ENCODE measurements around the gene ATP5F1E.

Gene ATP5F1E

GRCh38 chr20:59006864-59007664, 25.1 kb downstream of the ATP5F1E start, which contains the start of gene CTSZ:
CTSZ (minus strand) TSS chr20:59007254; CDS start chr20:59007128, 126 bp downstream.
- peak in 1 of 3 experiments; percentile 29 for DNase-seq (ENCODE audit: low read depth in 2 of 3, low spot score in 2 of 3)

- no peak for DNase-seq (ENCODE audit: low read depth in 2 of 3, low spot score in 2 of 3)
These were observed 25.8 kb downstream of the ATP5F1E start for GRCh38 chr20:59006167-59006863.

- DNase-seq (ENCODE audit: low read depth in 2 of 3, low spot score in 2 of 3): no peak
These were observed 26.5 kb downstream of the ATP5F1E start for GRCh38 chr20:59005523-59006166.

- DNase-seq (ENCODE audit: low read depth in 2 of 3, low spot score in 2 of 3): no peak
These were observed 27.2 kb downstream of the ATP5F1E start for GRCh38 chr20:59004763-59005522.

GRCh38 chr20:59004493-59004762, 27.7 kb downstream of the ATP5F1E start:
- no peak for DNase-seq (ENCODE audit: low read depth in 2 of 3, low spot score in 2 of 3)

- DNase-seq (ENCODE audit: low read depth in 2 of 3, low spot score in 2 of 3): no peak
These were observed 28.2 kb downstream of the ATP5F1E start for GRCh38 chr20:59003836-59004492.

- DNase-seq (ENCODE audit: low read depth in 2 of 3, low spot score in 2 of 3): no peak
These were observed 29.2 kb downstream of the ATP5F1E start for GRCh38 chr20:59002874-59003399.

GRCh38 chr20:59002388-59002787, 29.7 kb downstream of the ATP5F1E start:
- DNase-seq (ENCODE audit: low read depth in 2 of 3, low spot score in 2 of 3): no peak

- no peak for DNase-seq (ENCODE audit: low read depth in 2 of 3, low spot score in 2 of 3)
These were observed 30.5 kb downstream of the ATP5F1E start for GRCh38 chr20:59001449-59002171.

- DNase-seq (ENCODE audit: low read depth in 2 of 3, low spot score in 2 of 3): no peak
These were observed 31.1 kb downstream of the ATP5F1E start for GRCh38 chr20:59001068-59001448.

- no peak for DNase-seq (ENCODE audit: low read depth in 2 of 3, low spot score in 2 of 3)
These were observed 31.8 kb downstream of the ATP5F1E start for GRCh38 chr20:59000326-59000725.

- DNase-seq (ENCODE audit: low read depth in 2 of 3, low spot score in 2 of 3): no peak
These were observed 33.5 kb downstream of the ATP5F1E start for GRCh38 chr20:58998656-58999055.

- no peak for DNase-seq (ENCODE audit: low read depth in 2 of 3, low spot score in 2 of 3)
These were observed 34.9 kb downstream of the ATP5F1E start for GRCh38 chr20:58997141-58997770.

GRCh38 chr20:58996226-58996611, 35.9 kb downstream of the ATP5F1E start:
- DNase-seq (ENCODE audit: low read depth in 2 of 3, low spot score in 2 of 3): no peak

- DNase-seq (ENCODE audit: low read depth in 2 of 3, low spot score in 2 of 3): no peak
These were observed 36.5 kb downstream of the ATP5F1E start for GRCh38 chr20:58995461-58996225.

- DNase-seq (ENCODE audit: low read depth in 2 of 3, low spot score in 2 of 3): no peak
These were observed 37.6 kb downstream of the ATP5F1E start for GRCh38 chr20:58994390-58995159.

GRCh38 chr20:58993332-58994248, 38.5 kb downstream of the ATP5F1E start:
- DNase-seq (ENCODE audit: low read depth in 2 of 3, low spot score in 2 of 3): no peak

Measured in activated CD8-positive, alpha-beta memory T cell treated with anti-CD3 and anti-CD28 coated beads for 48 hours (primary cell).